ENCODE measurements around the gene COL5A1. TPM values are rescaled to one million over a fixed set of nuclear protein-coding genes. Genes with fewer than 3 reads are reported as not detected.

Gene COL5A1
- polyA plus RNA-seq, 1 donor (not counting 4 experiments of a cell fraction or from before 2014, with no cell fraction given): 3.1 TPM

DNA sequence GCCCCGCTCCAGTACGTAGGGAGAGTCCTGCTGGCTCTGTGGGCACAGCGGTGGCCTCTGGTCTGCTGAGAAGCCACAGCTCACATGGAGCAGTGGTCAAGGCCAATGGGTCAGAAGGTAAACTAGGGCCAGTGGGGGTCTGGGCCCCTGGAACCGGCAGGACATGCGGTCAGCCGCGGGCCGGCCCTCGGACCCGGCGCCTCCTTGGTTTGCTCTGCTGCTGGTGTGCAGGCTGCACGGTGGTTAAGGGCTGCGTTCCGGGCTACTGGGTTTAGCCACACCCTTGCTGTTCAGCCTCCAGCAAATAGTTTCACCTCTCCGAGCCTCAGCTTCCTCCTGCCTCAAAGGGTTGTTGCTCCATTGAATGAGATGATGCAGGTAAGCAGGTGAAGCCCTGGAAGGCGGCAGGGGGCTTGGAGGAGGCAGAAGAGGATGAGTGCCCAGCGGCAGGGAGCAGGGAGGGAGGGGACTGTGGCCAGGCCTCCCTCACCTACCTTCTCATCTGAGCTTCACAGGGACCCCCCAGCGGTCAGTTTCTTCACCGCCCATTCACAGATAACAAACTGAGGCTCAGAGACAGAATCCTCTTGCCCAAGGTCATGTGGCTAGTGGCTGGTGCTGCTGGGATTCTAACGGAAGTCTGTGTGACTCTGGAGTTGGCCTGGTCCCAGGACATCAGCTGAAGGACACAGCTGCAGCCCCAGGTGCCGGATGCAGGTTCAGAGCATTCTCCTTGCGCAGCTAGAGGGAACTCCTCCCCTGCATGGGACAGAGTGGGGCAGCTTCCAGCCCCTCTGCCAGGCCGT lies 3.7 kb upstream of the COL5A1 start:
- H2AFZ ChIP-seq (ENCODE audit: control insufficient read depth, low read length): no peak overlapping the region

DNA sequence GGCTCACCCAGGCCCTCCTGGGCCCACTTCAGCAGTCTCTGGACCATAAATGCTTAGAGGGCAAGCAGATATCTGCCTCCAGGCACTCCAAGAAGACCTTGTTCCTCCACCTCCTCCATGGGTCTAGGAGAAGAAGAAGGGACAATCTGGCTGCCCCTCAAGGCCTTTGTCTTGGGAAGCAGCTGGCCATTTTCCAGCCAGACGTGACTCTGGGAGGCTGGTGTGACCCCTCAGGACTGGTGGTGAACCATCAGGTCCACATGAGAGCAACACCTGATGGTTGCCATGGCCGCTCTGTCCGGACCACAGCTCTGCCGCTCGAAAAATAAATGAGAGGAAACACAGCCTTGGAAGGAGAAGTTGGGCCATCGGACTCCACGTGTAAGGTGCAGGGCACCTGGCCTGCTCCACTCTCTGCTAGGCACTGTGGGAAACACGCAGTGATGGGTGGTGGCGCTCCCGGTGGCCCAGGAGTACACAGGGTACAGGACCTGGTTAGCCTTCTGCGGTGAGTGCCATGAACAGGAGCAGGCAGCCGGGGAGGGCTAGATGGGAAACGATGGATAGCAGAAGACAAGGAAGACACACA lies 3.0 kb upstream of the COL5A1 start:
- TF ChIP-seq EZH2 (IDR thresholded peaks at IDR 0.05; ENCODE audit: low read length) (no peak), CTCF (optimal IDR thresholded peaks at IDR 0.05 in 1 of 3, IDR thresholded peaks at IDR 0.05 in 1 of 3, conservative IDR thresholded peaks at IDR 0.05 in 1 of 3; ENCODE audit: extremely low read depth in 1 of 3, insufficient read depth in 2 of 3, low read length in 3 of 3) (no peak)
- DNase-seq (ENCODE audit: low read depth, low spot score) (no peak), FAIRE-seq (no peak)
- Histone ChIP-seq H3K79me2 (ENCODE audit: control insufficient read depth, insufficient read depth, low read length) (peaks cover under 1% of the 10 kb centered on the region), H3K36me3 (ENCODE audit: control insufficient read depth in 2 of 2, extremely low read depth in 1 of 2, insufficient read depth in 2 of 2, low read length in 2 of 2) (no peaks in the 10 kb centered on the region), H3K4me1 (ENCODE audit: control insufficient read depth, extremely low read depth, insufficient read depth, low read length) (peaks cover 16% of the 10 kb centered on the region), H3K4me2 (ENCODE audit: control insufficient read depth, extremely low read depth, insufficient read depth, low read depth, low read length) (no peak overlapping the region), H4K20me1 (ENCODE audit: control insufficient read depth, extremely low read depth, insufficient read depth, low read length) (no peaks in the 10 kb centered on the region), H3K4me3 (ENCODE audit: control insufficient read depth in 2 of 3, extremely low read depth in 1 of 3, insufficient read depth in 2 of 3, low read depth in 1 of 3, low read length in 3 of 3) (no peak overlapping the region), H3K27ac (ENCODE audit: control insufficient read depth, insufficient read depth, low read length) (no peak overlapping the region), H3K27me3 (ENCODE audit: control insufficient read depth, extremely low read depth, insufficient read depth, low read length) (peaks cover 6% of the 10 kb centered on the region), H3K9ac (ENCODE audit: control insufficient read depth, extremely low read depth, insufficient read depth, low read length) (no peak overlapping the region), H2AFZ (ENCODE audit: control insufficient read depth, low read length) (no peak overlapping the region), H3K9me1 (ENCODE audit: control insufficient read depth, extremely low read depth, insufficient read depth, low read length) (no peaks in the 10 kb centered on the region), H3K9me3 (ENCODE audit: control insufficient read depth, low read depth, low read length) (no peaks in the 10 kb centered on the region)
- dilution Hi-C loops (cut with MboI; ENCODE audit: extremely low pct_ligation_motif_present, low sequenced_read_pairs): no loop called here

More for the DNA sequence above, 3.7 kb upstream of the COL5A1 start:
- no peak overlapping the region for H3K9ac ChIP-seq (ENCODE audit: control insufficient read depth, extremely low read depth, insufficient read depth, low read length)
- no peaks in the 10 kb centered on the region for H3K36me3 ChIP-seq (ENCODE audit: control insufficient read depth in 2 of 2, extremely low read depth in 1 of 2, insufficient read depth in 2 of 2, low read length in 2 of 2)
- dilution Hi-C loops (cut with MboI; ENCODE audit: extremely low pct_ligation_motif_present, low sequenced_read_pairs): no loop called here
- no peaks in the 10 kb centered on the region for H3K79me2 ChIP-seq (ENCODE audit: control insufficient read depth, insufficient read depth, low read length)
- TF ChIP-seq EZH2 (IDR thresholded peaks at IDR 0.05; ENCODE audit: low read length): no peak
- TF ChIP-seq CTCF (optimal IDR thresholded peaks at IDR 0.05 in 1 of 3, IDR thresholded peaks at IDR 0.05 in 1 of 3, conservative IDR thresholded peaks at IDR 0.05 in 1 of 3; ENCODE audit: extremely low read depth in 1 of 3, insufficient read depth in 2 of 3, low read length in 3 of 3): no peak
- no peaks in the 10 kb centered on the region for H3K9me1 ChIP-seq (ENCODE audit: control insufficient read depth, extremely low read depth, insufficient read depth, low read length)
- H3K9me3 ChIP-seq (ENCODE audit: control insufficient read depth, low read depth, low read length): no peaks in the 10 kb centered on the region
- FAIRE-seq (no peak), DNase-seq (ENCODE audit: low read depth, low spot score) (no peak)
- no peak overlapping the region for H3K27ac ChIP-seq (ENCODE audit: control insufficient read depth, insufficient read depth, low read length)
- H3K4me2 ChIP-seq (ENCODE audit: control insufficient read depth, extremely low read depth, insufficient read depth, low read depth, low read length): no peak overlapping the region
- no peak overlapping the region for H3K4me3 ChIP-seq (ENCODE audit: control insufficient read depth in 2 of 3, extremely low read depth in 1 of 3, insufficient read depth in 2 of 3, low read depth in 1 of 3, low read length in 3 of 3)
- peaks cover 9% of the 10 kb centered on the region for H3K4me1 ChIP-seq (ENCODE audit: control insufficient read depth, extremely low read depth, insufficient read depth, low read length)
- H4K20me1 ChIP-seq (ENCODE audit: control insufficient read depth, extremely low read depth, insufficient read depth, low read length): no peaks in the 10 kb centered on the region
- H3K27me3 ChIP-seq (ENCODE audit: control insufficient read depth, extremely low read depth, insufficient read depth, low read length): peaks cover 6% of the 10 kb centered on the region
